GM19240 (cell line): ENCODE measurements around the gene KLF1.
"Not testable (repeated sequence)": the region's sequence is repeated elsewhere in the genome, so short reads cannot be mapped to it uniquely, and the experiment has no call there.

Experiments
- DNase-seq: peaks from one replicate; pipeline ENCODE4 v3.0.0; 2011; ENCODE audit warnings: low spot score; ENCODE audit not compliant: insufficient read length

The KLF1 gene

GRCh38 chr19:12890787-12891552 lies 4.0 kb upstream of the KLF1 start, which contains the start of gene GCDH:
Gene GCDH, plus strand, starts transcription at chr19:12891160. Its CDS starts 145 bp downstream, at chr19:12891305.
- DNase-seq: peak; percentile 97

- not testable (repeated sequence) for DNase-seq
These were observed 3.3 kb upstream of the KLF1 start for GRCh38 chr19:12890299-12890786.

- DNase-seq: no peak
These were observed 1.1 kb upstream of the KLF1 start for GRCh38 chr19:12888006-12888603.

- DNase-seq: no peak
These were observed 391 bp downstream of the KLF1 start for GRCh38 chr19:12886651-12886968.

GRCh38 chr19:12885749-12886650 lies 1.0 kb downstream of the KLF1 start:
- DNase-seq: no peak

- no peak for DNase-seq
These were observed 1.9 kb downstream of the KLF1 start for GRCh38 chr19:12884926-12885748.

GRCh38 chr19:12884627-12884925 lies 2.4 kb downstream of the KLF1 start:
- no peak for DNase-seq

- no peak for DNase-seq
These were observed 2.8 kb downstream of the KLF1 start for GRCh38 chr19:12884202-12884601.

- DNase-seq: no peak
These were observed 4.4 kb downstream of the KLF1 start for GRCh38 chr19:12882589-12882988.

GRCh38 chr19:12881172-12881808 lies 5.7 kb downstream of the KLF1 start, which contains the start of gene DNASE2:
Gene DNASE2, minus strand, starts transcription at chr19:12881449. Its CDS starts 74 bp downstream, at chr19:12881375.
- peak; percentile 100 for DNase-seq

- no peak for DNase-seq
These were observed 6.3 kb downstream of the KLF1 start for GRCh38 chr19:12880551-12881171.

- DNase-seq: no peak
These were observed 11.9 kb downstream of the KLF1 start for GRCh38 chr19:12875086-12875485.

- no peak for DNase-seq
These were observed 12.9 kb downstream of the KLF1 start for GRCh38 chr19:12873891-12874745.

GRCh38 chr19:12872941-12873890 lies 13.8 kb downstream of the KLF1 start:
- DNase-seq: no peak

GRCh38 chr19:12872255-12872654 lies 14.7 kb downstream of the KLF1 start:
- no peak for DNase-seq

GRCh38 chr19:12871681-12872080 lies 15.3 kb downstream of the KLF1 start:
- DNase-seq: no peak

- DNase-seq: no peak
These were observed 18.4 kb downstream of the KLF1 start for GRCh38 chr19:12868540-12869112.
